Liver (tissue), 9 donors: ENCODE data around the gene IL36A. TPM values are rescaled to one million over a fixed set of nuclear protein-coding genes. Genes with fewer than 3 reads are reported as not detected.

ENCODE experiments used
- DNase-seq: peaks from one replicate; pipeline ENCODE4 v3.0.0-alpha.2; 2017; ENCODE audit warnings: low spot score
- H3K27ac ChIP-seq, 2 donors: one replicate each; pipeline ENCODE4 v1.7.0; 2013; ENCODE audit warnings: inconsistent platforms in 2 of 2, low read length in 2 of 2, control low read depth in 1 of 2, low read depth in 1 of 2, mild to moderate bottlenecking in 1 of 2
- H3K27me3 ChIP-seq, 4 donors: one replicate each; pipeline versions ENCODE4 v1.6.1 to v1.7.0; 2013; ENCODE audit warnings: low read length in 3 of 4, inconsistent platforms in 1 of 4, mild to moderate bottlenecking in 1 of 4, moderate library complexity in 1 of 4; ENCODE audit not compliant: control insufficient read depth in 4 of 4, insufficient read depth in 4 of 4
- H3K36me3 ChIP-seq, 4 donors: one replicate each; pipeline versions ENCODE4 v1.6.1 to v1.7.0; 2013; ENCODE audit warnings: low read length in 3 of 4, mild to moderate bottlenecking in 3 of 4, low read depth in 1 of 4, moderate library complexity in 1 of 4; ENCODE audit not compliant: control insufficient read depth in 4 of 4, insufficient read depth in 3 of 4
- H3K4me1 ChIP-seq, 4 donors: one replicate each; pipeline versions ENCODE4 v1.6.1 to v1.7.0; 2013; ENCODE audit warnings: low read length in 3 of 4, mild to moderate bottlenecking in 3 of 4, moderate library complexity in 1 of 4; ENCODE audit not compliant: control insufficient read depth in 4 of 4, insufficient read depth in 4 of 4
- H3K4me3 ChIP-seq, 3 donors: one replicate each; pipeline versions ENCODE4 v1.6.1 to v1.7.0; 2013; ENCODE audit warnings: low read length in 3 of 3, control low read depth in 1 of 3, low read depth in 1 of 3, mild to moderate bottlenecking in 1 of 3
- H3K9ac ChIP-seq, 2 donors: one replicate each; pipeline ENCODE4 v1.7.0; 2013; ENCODE audit warnings: low read length in 2 of 2, mild to moderate bottlenecking in 2 of 2, moderate library complexity in 2 of 2, control low read depth in 1 of 2, low read depth in 1 of 2
- H3K9me3 ChIP-seq, 4 donors: one replicate each; pipeline versions ENCODE4 v1.6.1 to v1.7.0; 2013; ENCODE audit warnings: low read length in 3 of 4; ENCODE audit not compliant: control insufficient read depth in 4 of 4
- ATF3 ChIP-seq: IDR thresholded peaks from 2 replicates; pipeline ENCODE4 v1.6.1; 2016; ENCODE audit warnings: antibody characterized with exemption
- CTCF ChIP-seq: fragments of 150-350 bp; IDR thresholded peaks from 2 replicates; pipeline ENCODE4 v1.5.1; 2017; ENCODE audit warnings: improper control_type of control experiment, low read depth, low read length; ENCODE audit not compliant: missing input control
- EGR1 ChIP-seq, 2 donors: IDR thresholded peaks; 2 replicates each; pipeline ENCODE4 v1.6.1; 2016 to 2018; ENCODE audit warnings: antibody characterized with exemption in 2 of 2, low read depth in 2 of 2
- FOXA1 ChIP-seq: IDR thresholded peaks from 2 replicates; pipeline ENCODE4 v1.6.1; 2016; ENCODE audit warnings: antibody characterized with exemption
- GABPA ChIP-seq, 2 donors: IDR thresholded peaks in 1 of 2; conservative IDR thresholded peaks in 1 of 2; 2 replicates each; pipeline ENCODE4 v1.6.1; 2016; ENCODE audit warnings: antibody characterized with exemption in 2 of 2, mild to moderate bottlenecking in 1 of 2, moderate library complexity in 1 of 2
- HNF4A ChIP-seq, 2 donors: conservative IDR thresholded peaks; 2 replicates each; pipeline ENCODE4 v1.6.1; 2016; ENCODE audit warnings: antibody characterized with exemption in 2 of 2, mild to moderate bottlenecking in 2 of 2
- JUND ChIP-seq, 2 donors: IDR thresholded peaks; 2 replicates each; pipeline ENCODE4 v1.6.1; 2016; ENCODE audit warnings: antibody characterized with exemption in 2 of 2
- MAX ChIP-seq: IDR thresholded peaks from 2 replicates; pipeline ENCODE4 v1.6.1; 2016; ENCODE audit warnings: antibody characterized with exemption
- NR2F2 ChIP-seq: IDR thresholded peaks from 2 replicates; pipeline ENCODE4 v1.6.1; 2016; ENCODE audit warnings: antibody characterized with exemption
- SP1 ChIP-seq: IDR thresholded peaks from 2 replicates; pipeline ENCODE4 v1.6.1; 2018; ENCODE audit warnings: antibody characterized with exemption, mild to moderate bottlenecking
- YY1 ChIP-seq: IDR thresholded peaks from 2 replicates; pipeline ENCODE4 v1.6.1; 2016; ENCODE audit warnings: antibody characterized with exemption, mild to moderate bottlenecking
- ZBTB33 ChIP-seq: IDR thresholded peaks from 2 replicates; pipeline ENCODE4 v1.6.1; 2016; ENCODE audit warnings: antibody characterized with exemption
- WGBS: extraction: QIAGEN DNeasy Blood & Tissue Kit; methylation state at CpG from one replicate; pipeline ENCODE4 v1.1.7; 2013; 5-methylcytosine and 5-hydroxymethylcytosine counted together
- polyA plus RNA-seq, 2 donors: library from polyadenylated mRNA; stranded (reverse) in 1 of 2; unstranded in 1 of 2; fragments of 200-250 nt in 1 of 2; fragments of >200 nt in 1 of 2; fragmentation: Nextera tagmentation in 1 of 2; extraction: Ambion mirVana in 1 of 2; gene quantifications; one replicate each; pipeline versions ENCODE4 v1.2.1 to v1.2.3, GENCODE V29; 2013 to 2015
- total RNA-seq, 2 donors: library from RNA; depleted of rRNA; stranded (reverse); fragments of >200 nt; gene quantifications; one replicate each; pipeline ENCODE4 v1.2.3, GENCODE V29; 2014
- donor health status: healthy.
- donor health status: healthy.
- donor health status: healthy.
- donor health status: healthy.
- donor health status: healthy.

Gene IL36A
- total and polyA plus RNA-seq, 4 donors, result not detected

- no peaks in the 10 kb centered on the region for H3K4me1 ChIP-seq
- H3K9ac ChIP-seq, result no peak overlapping the region
- 93% methylated on average over 2 of the region's 2 CpGs for WGBS
- H3K4me3 ChIP-seq, result no peak overlapping the region
- H3K36me3 ChIP-seq, result no peaks in the 10 kb centered on the region
- H3K9me3 ChIP-seq, result no peaks in the 10 kb centered on the region
- DNase-seq, result no peak
- no peaks in the 10 kb centered on the region for H3K27me3 ChIP-seq
- no peak for TF ChIP-seq ATF3
- no peak for TF ChIP-seq CTCF
- TF ChIP-seq YY1, result no peak
- TF ChIP-seq SP1, result no peak
- TF ChIP-seq HNF4A (conservative IDR thresholded peaks at IDR 0.05), result no peak
- no peak for TF ChIP-seq MAX
- TF ChIP-seq JUND (IDR thresholded peaks at IDR 0.05), result no peak
- no peak for TF ChIP-seq EGR1 (IDR thresholded peaks at IDR 0.05; ENCODE audit: low read depth in 2 of 2)
- no peak for TF ChIP-seq FOXA1
- no peak for TF ChIP-seq NR2F2
- TF ChIP-seq GABPA (IDR thresholded peaks at IDR 0.05 in 1 of 2, conservative IDR thresholded peaks at IDR 0.05 in 1 of 2), result no peak
- TF ChIP-seq ZBTB33, result no peak
- H3K27ac ChIP-seq, result no peak overlapping the region
These were observed 10.4 kb downstream of the IL36A start for GRCh38 chr2:113015655-113016054.

- Histone ChIP-seq H3K36me3 (no peaks in the 10 kb centered on the region), H3K9me3 (no peaks in the 10 kb centered on the region), H3K4me1 (no peaks in the 10 kb centered on the region), H3K4me3 (no peak overlapping the region), H3K27me3 (no peaks in the 10 kb centered on the region), H3K9ac (no peak overlapping the region), H3K27ac (no peak overlapping the region)
- WGBS, result 72% methylated on average over 3 of the region's 3 CpGs
- no peak for DNase-seq
- TF ChIP-seq GABPA (IDR thresholded peaks at IDR 0.05 in 1 of 2, conservative IDR thresholded peaks at IDR 0.05 in 1 of 2) (no peak), JUND (IDR thresholded peaks at IDR 0.05) (no peak), CTCF (no peak)
These were observed 13.2 kb downstream of the IL36A start for GRCh38 chr2:113018509-113018908.
